Ascending aorta (tissue), 2 donors: ENCODE data around the gene HGFAC. TPM values are rescaled to one million over a fixed set of nuclear protein-coding genes. Genes with fewer than 3 reads are reported as not detected.

Source experiments
- DNase-seq, 2 donors: peaks; one replicate each; pipeline ENCODE4 v3.0.0-alpha.2; 2019; ENCODE audit warnings: low spot score in 2 of 2
- H3K27ac ChIP-seq, 2 donors: fragments of 200-600 bp; sonication (generic); one replicate each; pipeline ENCODE4 v1.5.1; 2016 to 2017; ENCODE audit warnings: mild to moderate bottlenecking in 1 of 2
- H3K27me3 ChIP-seq: fragments of 200-600 bp; sonication (generic); one replicate; pipeline ENCODE4 v1.5.1; 2017
- H3K36me3 ChIP-seq, 2 donors: fragments of 200-600 bp; sonication (generic); one replicate each; pipeline ENCODE4 v1.5.1; 2016
- H3K4me1 ChIP-seq, 2 donors: fragments of 200-600 bp; sonication (generic); one replicate each; pipeline ENCODE4 v1.5.1; 2016 to 2017; ENCODE audit warnings: mild to moderate bottlenecking in 1 of 2
- H3K4me3 ChIP-seq, 2 donors: fragments of 200-600 bp; sonication (generic); one replicate each; pipeline ENCODE4 v1.5.1; 2016 to 2017; ENCODE audit warnings: mild to moderate bottlenecking in 1 of 2
- H3K9me3 ChIP-seq, 2 donors: fragments of 200-600 bp; sonication (generic); one replicate each; pipeline ENCODE4 v1.5.1; 2016
- intact Hi-C: fragments of 100-400 bp; cut with DNase I; formaldehyde crosslinking; loops from one replicate; pipeline ENCODE4 v1.15.1; 2023
- total RNA-seq: library from RNA; depleted of rRNA; stranded (reverse); fragments of >200 nt; gene quantifications from one replicate; pipeline ENCODE4 v1.1.0, GENCODE V29; 2016
- TF ChIP-seq, protein P1 (sequence below), 3 experiments: fragments of 200-600 bp in 2 of 3; fragments of 450-650 bp in 1 of 3; sonication (generic) in 2 of 3; IDR thresholded peaks; one replicate each; pipeline ENCODE4 v1.5.1; 2016 to 2019; ENCODE audit warnings: antibody characterized with exemption in 3 of 3, mild to moderate bottlenecking in 1 of 3, moderate library complexity in 1 of 3

The HGFAC gene
- total RNA-seq, 1 donor from 2014 or later, result 2.2 TPM

DNA sequence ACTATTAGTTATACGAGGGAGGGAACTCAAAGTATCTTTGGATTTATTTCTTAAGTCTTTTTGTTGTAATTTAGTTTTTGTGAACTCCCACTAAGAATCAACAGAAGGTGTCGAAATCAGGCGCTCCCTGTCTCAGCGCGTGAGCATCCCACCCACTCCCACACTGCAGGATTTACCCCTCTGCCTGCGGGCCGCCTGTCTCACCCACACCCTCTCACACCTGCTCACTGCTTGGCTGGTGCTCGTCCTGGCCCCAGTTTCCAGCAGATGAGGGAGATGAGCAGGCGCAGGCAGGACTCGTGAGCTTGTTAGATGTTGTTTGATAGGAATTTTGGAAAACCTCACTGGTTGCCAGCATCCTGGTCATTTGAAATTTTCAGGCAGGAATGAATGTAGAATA lies 20.8 kb upstream of the HGFAC start:
- Histone ChIP-seq H3K9me3 (no peaks in the 10 kb centered on the region), H3K27me3 (no peaks in the 10 kb centered on the region), H3K27ac (no peak overlapping the region), H3K4me1 (no peaks in the 10 kb centered on the region), H3K36me3 (peaks cover 25 to 54% of the 10 kb centered on the region in 2 donors), H3K4me3 (no peak overlapping the region)
- TF ChIP-seq, protein P1, sequence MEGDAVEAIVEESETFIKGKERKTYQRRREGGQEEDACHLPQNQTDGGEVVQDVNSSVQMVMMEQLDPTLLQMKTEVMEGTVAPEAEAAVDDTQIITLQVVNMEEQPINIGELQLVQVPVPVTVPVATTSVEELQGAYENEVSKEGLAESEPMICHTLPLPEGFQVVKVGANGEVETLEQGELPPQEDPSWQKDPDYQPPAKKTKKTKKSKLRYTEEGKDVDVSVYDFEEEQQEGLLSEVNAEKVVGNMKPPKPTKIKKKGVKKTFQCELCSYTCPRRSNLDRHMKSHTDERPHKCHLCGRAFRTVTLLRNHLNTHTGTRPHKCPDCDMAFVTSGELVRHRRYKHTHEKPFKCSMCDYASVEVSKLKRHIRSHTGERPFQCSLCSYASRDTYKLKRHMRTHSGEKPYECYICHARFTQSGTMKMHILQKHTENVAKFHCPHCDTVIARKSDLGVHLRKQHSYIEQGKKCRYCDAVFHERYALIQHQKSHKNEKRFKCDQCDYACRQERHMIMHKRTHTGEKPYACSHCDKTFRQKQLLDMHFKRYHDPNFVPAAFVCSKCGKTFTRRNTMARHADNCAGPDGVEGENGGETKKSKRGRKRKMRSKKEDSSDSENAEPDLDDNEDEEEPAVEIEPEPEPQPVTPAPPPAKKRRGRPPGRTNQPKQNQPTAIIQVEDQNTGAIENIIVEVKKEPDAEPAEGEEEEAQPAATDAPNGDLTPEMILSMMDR (IDR thresholded peaks at IDR 0.05), result no peak
- no peak for DNase-seq
- intact Hi-C loops, result no loop called here

DNA sequence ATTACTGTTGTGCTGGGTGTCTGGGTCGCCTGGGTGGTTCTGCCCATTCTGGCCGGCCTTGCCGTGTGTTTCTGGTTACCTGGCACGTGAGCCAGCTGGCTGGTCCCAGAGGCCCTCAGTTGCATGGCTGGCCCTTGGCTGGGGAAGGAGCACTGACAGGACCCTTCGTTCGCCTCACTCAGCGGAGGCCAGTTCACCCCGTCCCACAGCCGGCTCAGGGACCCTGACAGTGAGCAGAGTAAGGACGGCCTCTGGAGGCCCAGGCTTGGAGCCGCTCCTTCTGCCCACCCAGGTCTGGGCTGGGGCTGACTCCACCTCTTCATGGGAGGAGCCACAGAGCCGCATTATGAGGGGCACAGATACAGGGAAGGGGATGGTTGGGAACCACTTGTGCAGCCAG lies 20.3 kb upstream of the HGFAC start:
- no peak for DNase-seq
- H3K36me3 ChIP-seq, result peaks cover 24 to 49% of the 10 kb centered on the region in 2 donors
- intact Hi-C loops, result no loop called here
- H3K9me3 ChIP-seq, result no peaks in the 10 kb centered on the region
- H3K27ac ChIP-seq, result no peak overlapping the region
- no peak overlapping the region for H3K4me3 ChIP-seq
- TF ChIP-seq, protein P1 (IDR thresholded peaks at IDR 0.05), result no peak
- H3K4me1 ChIP-seq, result no peaks in the 10 kb centered on the region
- H3K27me3 ChIP-seq, result no peaks in the 10 kb centered on the region

DNA sequence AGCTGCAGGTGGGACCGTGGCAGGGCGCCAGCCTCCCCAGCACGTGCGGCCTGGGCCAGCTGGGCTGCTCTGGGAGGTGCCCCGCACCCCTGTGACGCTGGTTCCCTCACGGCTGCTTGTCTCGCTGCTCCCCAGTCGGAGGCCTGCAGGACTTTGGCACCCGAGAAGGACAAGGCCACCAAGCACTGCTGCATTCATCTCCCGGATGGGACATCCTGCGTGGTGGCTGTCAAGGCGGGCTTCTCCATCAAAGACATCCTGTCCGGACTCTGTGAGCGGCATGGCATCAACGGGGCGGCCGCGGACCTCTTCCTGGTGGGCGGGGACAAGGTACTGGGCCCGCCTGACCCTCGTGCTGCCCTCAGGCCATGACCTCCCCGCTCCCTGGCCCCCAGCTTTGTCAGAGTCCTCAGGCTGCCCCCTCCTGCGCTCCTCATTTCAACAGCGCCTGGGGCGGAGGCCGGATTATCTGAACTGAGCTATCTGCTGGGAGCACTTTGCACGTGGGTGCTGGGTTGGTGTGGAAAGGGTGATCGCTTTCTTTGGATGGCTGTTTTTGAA lies 19.4 kb upstream of the HGFAC start:
- no peak overlapping the region for H3K4me3 ChIP-seq
- H3K9me3 ChIP-seq, result no peaks in the 10 kb centered on the region
- H3K4me1 ChIP-seq, result no peaks in the 10 kb centered on the region
- TF ChIP-seq, protein P1 (IDR thresholded peaks at IDR 0.05), result no peak
- H3K27ac ChIP-seq, result no peak overlapping the region
- no peak for DNase-seq
- H3K27me3 ChIP-seq, result no peaks in the 10 kb centered on the region
- intact Hi-C loops, result no loop called here
- H3K36me3 ChIP-seq, result peaks cover 16 to 40% of the 10 kb centered on the region in 2 donors

DNA sequence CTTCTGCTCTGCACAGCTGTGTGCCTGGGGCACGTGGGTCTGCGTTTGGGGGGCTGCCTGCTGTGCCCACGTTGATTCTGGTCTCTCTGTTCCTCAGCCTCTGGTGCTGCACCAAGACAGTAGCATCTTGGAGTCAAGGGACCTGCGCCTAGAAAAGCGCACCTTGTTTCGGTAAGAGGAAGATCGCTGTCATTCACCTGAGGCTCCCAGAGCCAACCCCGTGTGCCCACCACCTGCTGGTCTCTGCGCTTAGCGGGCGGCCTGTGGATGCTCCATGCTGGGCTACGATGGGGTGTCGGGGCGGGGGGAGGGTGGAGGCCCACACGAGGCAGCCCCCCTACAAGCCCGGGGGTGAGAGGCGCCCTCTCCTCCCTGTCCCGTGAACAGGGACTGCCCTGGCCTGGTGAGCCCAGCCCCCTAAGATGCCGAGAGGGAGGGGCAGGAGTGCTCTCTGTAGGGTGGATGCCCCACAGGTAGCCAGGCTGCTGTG lies 18.9 kb upstream of the HGFAC start:
- peaks cover 12 to 35% of the 10 kb centered on the region in 2 donors for H3K36me3 ChIP-seq
- DNase-seq, result no peak
- no peaks in the 10 kb centered on the region for H3K4me1 ChIP-seq
- no peaks in the 10 kb centered on the region for H3K9me3 ChIP-seq
- no peak overlapping the region for H3K27ac ChIP-seq
- intact Hi-C loops, result no loop called here
- H3K4me3 ChIP-seq, result no peak overlapping the region
- H3K27me3 ChIP-seq, result no peaks in the 10 kb centered on the region
- TF ChIP-seq, protein P1 (IDR thresholded peaks at IDR 0.05), result no peak

DNA sequence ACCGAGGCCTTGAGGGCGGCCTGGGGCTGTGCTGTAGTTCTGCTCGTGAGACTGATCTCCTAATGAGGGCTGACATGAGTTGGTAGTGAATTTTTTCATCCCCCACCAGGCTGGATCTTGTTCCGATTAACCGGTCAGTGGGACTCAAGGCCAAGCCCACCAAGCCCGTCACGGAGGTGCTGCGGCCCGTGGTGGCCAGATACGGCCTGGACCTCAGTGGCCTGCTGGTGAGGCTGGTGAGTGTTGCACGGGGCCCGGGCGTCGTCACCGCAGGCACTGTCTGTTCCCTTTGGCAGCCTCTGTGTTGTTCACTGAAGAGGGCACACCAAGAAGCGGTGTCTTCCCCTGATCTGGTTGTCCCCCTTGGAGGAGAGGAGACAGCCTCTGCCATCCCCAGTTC lies 18.4 kb upstream of the HGFAC start:
- DNase-seq, result no peak
- peaks cover 12 to 29% of the 10 kb centered on the region in 2 donors for H3K36me3 ChIP-seq

More for the DNA sequence above, 18.4 kb upstream of the HGFAC start:
- Histone ChIP-seq H3K4me1 (no peaks in the 10 kb centered on the region), H3K27ac (no peak overlapping the region), H3K9me3 (no peaks in the 10 kb centered on the region), H3K4me3 (no peak overlapping the region), H3K27me3 (no peaks in the 10 kb centered on the region)
- TF ChIP-seq, protein P1 (IDR thresholded peaks at IDR 0.05), result no peak
- intact Hi-C loops, result no loop called here
